ENCODE measurements around the gene DVL1. TPM values are rescaled to one million over a fixed set of nuclear protein-coding genes. Genes with fewer than 3 reads are reported as not detected.

Gene DVL1
- total RNA-seq, 2 experiments from 2014 or later: 29.1 to 30.7 TPM

- ATAC-seq (no peak), DNase-seq (no peak)
- ChIA-PET POLR2A (interaction anchor here (0.6 kb wide), 1 partner anchor 22 kb away, joined by 4 read pairs; no protein-coding TSS in a partner anchor), CTCF (no interaction called here)
- H3K27me3 Mint-ChIP-seq (ENCODE audit: low read depth): no peaks in the 10 kb centered on the region
- no peaks in the 10 kb centered on the region for H3K4me1 Mint-ChIP-seq (ENCODE audit: low read depth)
- no peaks in the 10 kb centered on the region for H3K9me3 Mint-ChIP-seq (ENCODE audit: insufficient read depth)
- peaks cover 18% of the 10 kb centered on the region for H3K36me3 Mint-ChIP-seq (ENCODE audit: low read depth)
- no peak overlapping the region for H3K4me3 Mint-ChIP-seq
- no peak overlapping the region for H3K27ac Mint-ChIP-seq
Measured at GRCh38 chr1:1336446-1336845, 12.8 kb downstream of the DVL1 start.

DNA sequence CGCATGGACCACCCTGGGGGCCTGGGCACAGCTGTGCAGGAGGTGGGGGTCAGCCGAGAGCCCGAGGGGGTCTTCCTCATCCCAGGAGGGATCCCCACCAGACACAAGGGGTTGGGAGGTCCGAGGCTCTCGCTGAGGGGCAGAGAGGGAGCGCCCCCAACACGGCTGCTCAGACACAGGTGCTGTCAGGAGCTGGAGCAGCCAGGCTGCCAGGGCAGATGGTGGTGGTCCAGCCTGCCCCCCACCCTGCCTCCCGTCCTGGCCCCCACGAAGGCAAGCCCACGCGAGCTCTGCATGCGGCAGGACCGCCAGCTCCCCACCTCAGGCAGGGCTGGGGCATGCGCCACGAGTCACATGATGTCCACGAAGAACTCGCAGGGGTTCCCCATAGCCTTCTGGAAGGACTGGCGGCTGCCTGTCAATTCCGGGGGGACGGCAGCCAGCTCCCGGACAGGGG lies 13.4 kb downstream of the DVL1 start:
- DNase-seq: no peak
- ChIA-PET CTCF (no interaction called here), POLR2A (no interaction called here)
- ATAC-seq: no peak
- Mint-ChIP-seq H3K9me3 (ENCODE audit: insufficient read depth) (no peaks in the 10 kb centered on the region), H3K27ac (no peak overlapping the region), H3K4me3 (no peak overlapping the region), H3K4me1 (ENCODE audit: low read depth) (no peaks in the 10 kb centered on the region), H3K27me3 (ENCODE audit: low read depth) (no peaks in the 10 kb centered on the region), H3K36me3 (ENCODE audit: low read depth) (peaks cover 12% of the 10 kb centered on the region)

DNA sequence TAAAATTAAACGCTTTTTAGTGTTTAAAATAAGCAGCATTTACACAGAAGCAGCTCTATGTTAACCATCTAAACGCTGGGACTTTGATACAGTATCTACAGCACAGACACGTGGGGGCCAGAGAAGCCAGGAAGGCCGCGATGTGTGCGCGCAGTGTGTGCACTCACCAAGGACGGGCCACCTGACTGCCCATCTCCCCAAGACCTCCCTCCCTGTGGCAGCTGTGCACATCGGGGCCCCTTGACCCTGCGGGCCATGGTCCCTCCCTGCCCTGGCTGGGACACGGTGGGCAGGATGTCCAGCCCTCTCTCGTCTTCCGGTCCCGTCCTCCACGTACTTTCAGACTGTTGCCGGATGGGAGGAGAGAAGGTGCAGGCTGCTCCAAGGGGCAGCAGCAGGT lies 13.9 kb downstream of the DVL1 start:
- Mint-ChIP-seq H3K4me1 (ENCODE audit: low read depth) (no peaks in the 10 kb centered on the region), H3K27ac (no peak overlapping the region), H3K4me3 (no peak overlapping the region), H3K9me3 (ENCODE audit: insufficient read depth) (no peaks in the 10 kb centered on the region), H3K27me3 (ENCODE audit: low read depth) (no peaks in the 10 kb centered on the region), H3K36me3 (ENCODE audit: low read depth) (peaks cover 7% of the 10 kb centered on the region)
- POLR2A ChIA-PET: no interaction called here
- CTCF ChIA-PET: no interaction called here
- no peak for ATAC-seq
- no peak for DNase-seq

DNA sequence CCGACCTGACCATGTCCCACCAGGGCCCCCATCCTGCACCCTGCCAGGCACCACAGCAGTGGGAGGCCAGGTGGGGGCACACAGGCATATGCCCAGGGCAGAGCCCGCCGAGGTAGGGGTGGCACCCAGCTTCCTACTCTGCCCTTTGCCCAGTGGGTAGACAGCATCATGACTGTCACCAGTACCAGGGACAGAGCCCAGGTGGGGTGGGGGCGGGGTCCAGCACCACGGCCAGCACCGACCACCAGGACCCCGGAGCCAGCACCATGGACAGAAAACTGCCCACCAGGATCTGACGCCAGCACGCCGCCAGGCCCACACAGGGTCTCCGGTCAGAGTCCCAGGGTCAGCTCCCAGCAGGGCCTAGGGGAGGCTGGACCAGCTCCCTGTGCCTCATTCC lies 14.4 kb downstream of the DVL1 start:
- ATAC-seq: no peak
- H3K9me3 Mint-ChIP-seq (ENCODE audit: insufficient read depth): no peaks in the 10 kb centered on the region
- POLR2A ChIA-PET: no interaction called here
- no peak for DNase-seq
- H3K27ac Mint-ChIP-seq: no peak overlapping the region
- no peaks in the 10 kb centered on the region for H3K4me1 Mint-ChIP-seq (ENCODE audit: low read depth)
- CTCF ChIA-PET: interaction anchor here (1.6 kb wide), 1 partner anchor 13 kb away, joined by 3 read pairs; no protein-coding TSS in a partner anchor
- H3K36me3 Mint-ChIP-seq (ENCODE audit: low read depth): peaks cover 9% of the 10 kb centered on the region
- no peak overlapping the region for H3K4me3 Mint-ChIP-seq
- no peaks in the 10 kb centered on the region for H3K27me3 Mint-ChIP-seq (ENCODE audit: low read depth)

- Mint-ChIP-seq H3K4me3 (no peak overlapping the region), H3K27me3 (ENCODE audit: low read depth) (no peaks in the 10 kb centered on the region), H3K9me3 (ENCODE audit: insufficient read depth) (no peaks in the 10 kb centered on the region), H3K4me1 (ENCODE audit: low read depth) (no peaks in the 10 kb centered on the region), H3K36me3 (ENCODE audit: low read depth) (peaks cover 7% of the 10 kb centered on the region), H3K27ac (no peak overlapping the region)
- ChIA-PET CTCF (interaction anchor here (1.6 kb wide), 1 partner anchor 14 kb away, joined by 3 read pairs; no protein-coding TSS in a partner anchor), POLR2A (no interaction called here)
- DNase-seq (no peak), ATAC-seq (no peak)
Measured at GRCh38 chr1:1333551-1334241, 15.5 kb downstream of the DVL1 start.

- POLR2A ChIA-PET: no interaction called here
- no peaks in the 10 kb centered on the region for H3K27me3 Mint-ChIP-seq (ENCODE audit: low read depth)
Measured at GRCh38 chr1:1332774-1333480, 16.3 kb downstream of the DVL1 start.

GRCh38 chr1:1332031-1332755 lies 17.0 kb downstream of the DVL1 start:
- ChIA-PET CTCF (interaction anchor here (1.1 kb wide), 1 partner anchor 40 kb away, joined by 4 read pairs; no protein-coding TSS in a partner anchor), POLR2A (no interaction called here)

More at GRCh38 chr1:1332774-1333480, 16.3 kb downstream of the DVL1 start:
- no peak for ATAC-seq
- Mint-ChIP-seq H3K9me3 (ENCODE audit: insufficient read depth) (no peaks in the 10 kb centered on the region), H3K4me3 (no peak overlapping the region), H3K27ac (no peak overlapping the region), H3K4me1 (ENCODE audit: low read depth) (no peaks in the 10 kb centered on the region), H3K36me3 (ENCODE audit: low read depth) (peaks cover 5% of the 10 kb centered on the region)
- DNase-seq: no peak
- CTCF ChIA-PET: interaction anchor here (1.6 kb wide), 1 partner anchor 15 kb away, joined by 3 read pairs; no protein-coding TSS in a partner anchor

GRCh38 chr1:1331068-1331965 lies 17.9 kb downstream of the DVL1 start, which contains the start of gene TAS1R3:
TAS1R3 (plus strand) TSS chr1:1331280; CDS start chr1:1331346, 66 bp downstream.
- POLR2A ChIA-PET: no interaction called here
- Mint-ChIP-seq H3K36me3 (ENCODE audit: low read depth) (peaks cover 5% of the 10 kb centered on the region), H3K27ac (no peak within 1 kb of the TSS), H3K27me3 (ENCODE audit: low read depth) (no peaks in the 10 kb centered on the region), H3K4me3 (no peak within 1 kb of the TSS), H3K9me3 (ENCODE audit: insufficient read depth) (no peaks in the 10 kb centered on the region), H3K4me1 (ENCODE audit: low read depth) (peaks cover 5% of the 10 kb centered on the region)
- CTCF ChIA-PET: interaction anchor here (1.1 kb wide), 1 partner anchor 41 kb away, joined by 4 read pairs; no protein-coding TSS in a partner anchor
- ATAC-seq (no peak), DNase-seq (no peak)

More at GRCh38 chr1:1332031-1332755, 17.0 kb downstream of the DVL1 start:
- ATAC-seq (no peak), DNase-seq (no peak)
- Mint-ChIP-seq H3K36me3 (ENCODE audit: low read depth) (peaks cover 5% of the 10 kb centered on the region), H3K27ac (no peak overlapping the region), H3K4me1 (ENCODE audit: low read depth) (no peaks in the 10 kb centered on the region), H3K9me3 (ENCODE audit: insufficient read depth) (no peaks in the 10 kb centered on the region), H3K4me3 (no peak overlapping the region), H3K27me3 (ENCODE audit: low read depth) (no peaks in the 10 kb centered on the region)

- H3K27ac Mint-ChIP-seq: no peak overlapping the region
- H3K9me3 Mint-ChIP-seq (ENCODE audit: insufficient read depth): no peaks in the 10 kb centered on the region
- no peaks in the 10 kb centered on the region for H3K27me3 Mint-ChIP-seq (ENCODE audit: low read depth)
- CTCF ChIA-PET: interaction anchor here (1.1 kb wide), 1 partner anchor 42 kb away, joined by 4 read pairs; no protein-coding TSS in a partner anchor
- H3K36me3 Mint-ChIP-seq (ENCODE audit: low read depth): peaks cover 5% of the 10 kb centered on the region
- peaks cover 13% of the 10 kb centered on the region for H3K4me1 Mint-ChIP-seq (ENCODE audit: low read depth)
- ATAC-seq: no peak
- no peak overlapping the region for H3K4me3 Mint-ChIP-seq
- POLR2A ChIA-PET: no interaction called here
- DNase-seq: no peak
Measured at GRCh38 chr1:1330366-1331067, 18.7 kb downstream of the DVL1 start.

GRCh38 chr1:1329304-1330210 lies 19.7 kb downstream of the DVL1 start:
- ATAC-seq (no peak), DNase-seq (no peak)
- POLR2A ChIA-PET: no interaction called here
- H3K27ac Mint-ChIP-seq: no peak overlapping the region
- no peaks in the 10 kb centered on the region for H3K9me3 Mint-ChIP-seq (ENCODE audit: insufficient read depth)
- CTCF ChIA-PET: no interaction called here
- H3K27me3 Mint-ChIP-seq (ENCODE audit: low read depth): no peaks in the 10 kb centered on the region
- no peak overlapping the region for H3K4me3 Mint-ChIP-seq
- H3K4me1 Mint-ChIP-seq (ENCODE audit: low read depth): peaks cover 16% of the 10 kb centered on the region
- H3K36me3 Mint-ChIP-seq (ENCODE audit: low read depth): peaks cover 5% of the 10 kb centered on the region

All from activated CD8-positive, alpha-beta T cell treated with anti-CD3 and anti-CD28 coated beads, Interleukin-2, amount 10 ng/mL, durations not matched to agents 7 days and 5 days (primary cell).